MG63 (cell line): ENCODE results near the gene MAP4K3. TPM values are rescaled to one million over a fixed set of nuclear protein-coding genes. Genes with fewer than 3 reads are reported as not detected.
"Not testable (repeated sequence)": the region's sequence is repeated elsewhere in the genome, so short reads cannot be mapped to it uniquely, and the experiment has no call there.

Experiments used
- DNase-seq: peaks from one replicate; pipeline ENCODE4 v3.0.0-alpha.2; 2020
- H3K27me3 ChIP-seq: fragments of 250-450 bp; sonication (Bioruptor Pico); 2 replicates; pipeline ENCODE4 v1.5.1; 2020; ENCODE audit warnings: mild to moderate bottlenecking, moderate library complexity
- H3K36me3 ChIP-seq: fragments of 250-450 bp; sonication (Bioruptor Pico); 2 replicates; pipeline ENCODE4 v1.5.1; 2020; ENCODE audit warnings: mild to moderate bottlenecking, moderate library complexity
- H3K4me3 ChIP-seq: fragments of 250-450 bp; sonication (Bioruptor Pico); 2 replicates; pipeline ENCODE4 v1.5.1; 2020; ENCODE audit warnings: mild to moderate bottlenecking, moderate library complexity
- H3K9me3 ChIP-seq: fragments of 250-450 bp; sonication (Bioruptor Pico); 2 replicates; pipeline ENCODE4 v1.5.1; 2020; ENCODE audit warnings: mild to moderate bottlenecking, moderate library complexity
- total RNA-seq: library from RNA; depleted of rRNA; stranded (reverse); fragments of >200 nt; shearing (Covaris generic); gene quantifications from 2 replicates; pipeline ENCODE4 v1.2.3, GENCODE V29; 2014; ENCODE audit warnings: low replicate concordance

The MAP4K3 gene
- total RNA-seq, 1 experiment from 2014 or later, result 8.7 TPM

- H3K36me3 ChIP-seq, result peaks cover 40% of the 10 kb centered on the region
- DNase-seq, result no peak
- no peak overlapping the region for H3K4me3 ChIP-seq
- no peaks in the 10 kb centered on the region for H3K27me3 ChIP-seq
- no peaks in the 10 kb centered on the region; the same call in 1 of the 2 replicates for H3K9me3 ChIP-seq
Measured at GRCh38 chr2:39256040-39256439, 181.0 kb downstream of the MAP4K3 start.

GRCh38 chr2:39252888-39253518 lies 184.1 kb downstream of the MAP4K3 start:
- Histone ChIP-seq H3K36me3 (peaks cover 29% of the 10 kb centered on the region), H3K4me3 (no peak overlapping the region), H3K27me3 (no peaks in the 10 kb centered on the region), H3K9me3 (no peaks in the 10 kb centered on the region; the same call in 1 of the 2 replicates)
- no peak for DNase-seq

GRCh38 chr2:39247512-39248043 lies 189.5 kb downstream of the MAP4K3 start:
- H3K27me3 ChIP-seq, result no peaks in the 10 kb centered on the region
- no peak overlapping the region for H3K4me3 ChIP-seq
- peaks cover 7% of the 10 kb centered on the region for H3K36me3 ChIP-seq
- no peaks in the 10 kb centered on the region for H3K9me3 ChIP-seq
- no peak for DNase-seq

GRCh38 chr2:39246382-39246980 lies 190.6 kb downstream of the MAP4K3 start:
- no peaks in the 10 kb centered on the region for H3K27me3 ChIP-seq
- peaks cover 3% of the 10 kb centered on the region for H3K36me3 ChIP-seq
- DNase-seq, result no peak

DNA sequence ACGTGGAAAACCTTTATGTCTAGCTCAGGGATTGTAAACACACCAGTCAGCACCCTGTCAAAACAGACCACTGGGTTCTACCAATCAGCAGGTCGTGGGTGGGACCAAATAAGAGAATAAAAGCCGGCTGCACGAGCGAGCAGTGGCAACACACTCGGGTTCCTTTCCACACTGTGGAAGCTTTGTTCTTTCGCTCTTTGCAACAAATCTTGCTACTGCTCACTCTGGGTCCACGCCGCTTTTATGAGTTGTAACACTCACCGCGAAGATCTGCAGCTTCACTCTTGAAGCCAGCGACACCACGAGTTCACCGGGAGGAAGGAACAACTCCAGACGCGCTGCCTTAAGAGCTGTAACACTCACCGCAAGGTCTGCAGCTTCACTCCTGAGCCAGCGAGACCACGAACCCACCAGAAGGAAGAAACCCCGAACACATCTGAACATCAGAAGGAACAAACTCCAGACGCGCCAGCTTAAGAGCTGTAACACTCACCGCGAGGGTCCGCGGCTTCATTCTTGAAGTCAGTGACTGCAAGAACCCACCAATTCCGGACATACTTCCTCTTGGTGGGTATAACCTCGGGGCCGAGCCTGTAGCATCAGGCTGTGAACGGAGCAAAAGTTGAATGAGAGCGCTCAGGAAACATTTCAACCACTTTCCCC lies 192.0 kb downstream of the MAP4K3 start:
- not testable (repeated sequence) for H3K9me3 ChIP-seq, H3K4me3 ChIP-seq, H3K27me3 ChIP-seq, DNase-seq, H3K36me3 ChIP-seq

More at GRCh38 chr2:39246382-39246980, 190.6 kb downstream of the MAP4K3 start:
- Histone ChIP-seq H3K4me3 (no peak overlapping the region), H3K9me3 (no peaks in the 10 kb centered on the region)

- not testable (repeated sequence) for H3K36me3 ChIP-seq, H3K27me3 ChIP-seq, DNase-seq, H3K9me3 ChIP-seq
- peak overlapping the region; percentile 47 for H3K4me3 ChIP-seq
Measured at GRCh38 chr2:39244241-39244862, 192.7 kb downstream of the MAP4K3 start.

DNA sequence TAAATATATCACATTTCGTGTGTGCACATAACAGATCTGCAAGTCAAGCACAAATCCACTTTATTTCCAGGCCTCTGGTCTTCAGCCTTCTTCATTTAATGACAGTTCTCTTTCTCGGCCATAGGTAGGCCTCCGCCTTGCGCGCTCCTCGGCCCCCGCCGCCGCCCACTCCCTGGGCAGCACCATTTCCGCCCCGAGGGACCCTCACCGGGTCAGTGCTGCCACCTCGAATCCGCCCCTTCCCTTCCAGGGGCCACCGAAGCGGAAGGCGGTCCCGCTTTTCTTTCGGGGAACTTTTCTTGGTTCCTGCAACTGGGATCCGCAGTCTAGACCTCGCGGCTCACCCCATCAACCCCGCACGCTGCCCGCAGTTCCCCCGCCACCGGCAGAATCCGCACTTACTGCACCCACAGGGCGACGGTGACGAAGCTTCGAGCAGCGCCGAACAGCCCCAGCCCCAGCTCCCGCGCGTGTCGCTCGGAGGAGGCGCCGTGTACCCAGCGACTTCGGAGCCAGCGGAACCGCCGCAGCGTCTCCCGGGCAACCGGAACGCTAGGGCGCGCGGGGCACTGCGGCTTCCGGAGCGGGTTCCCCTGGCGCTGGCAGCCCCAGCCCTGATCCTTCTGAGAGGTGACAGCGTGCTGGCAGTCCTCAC lies 193.5 kb downstream of the MAP4K3 start, which contains the start of gene CDKL4:
CDKL4 (minus strand) TSS at position 502 of the 655 bp plus-strand sequence.
- Histone ChIP-seq H3K36me3 (no peaks in the 10 kb centered on the region), H3K9me3 (no peaks in the 10 kb centered on the region), H3K27me3 (no peaks in the 10 kb centered on the region), H3K4me3 (peak within 1 kb of the TSS; percentile 47)
- DNase-seq, result peak; percentile 32

- DNase-seq, result no peak
- H3K36me3 ChIP-seq, result no peaks in the 10 kb centered on the region
- H3K9me3 ChIP-seq, result no peaks in the 10 kb centered on the region
- H3K27me3 ChIP-seq, result no peaks in the 10 kb centered on the region
- no peak overlapping the region for H3K4me3 ChIP-seq
Measured at GRCh38 chr2:39241588-39241987, 195.5 kb downstream of the MAP4K3 start.

- Histone ChIP-seq H3K9me3 (no peaks in the 10 kb centered on the region), H3K36me3 (no peaks in the 10 kb centered on the region), H3K27me3 (no peaks in the 10 kb centered on the region), H3K4me3 (no peak overlapping the region)
- no peak for DNase-seq
Measured at GRCh38 chr2:39240758-39241157, 196.3 kb downstream of the MAP4K3 start.

DNA sequence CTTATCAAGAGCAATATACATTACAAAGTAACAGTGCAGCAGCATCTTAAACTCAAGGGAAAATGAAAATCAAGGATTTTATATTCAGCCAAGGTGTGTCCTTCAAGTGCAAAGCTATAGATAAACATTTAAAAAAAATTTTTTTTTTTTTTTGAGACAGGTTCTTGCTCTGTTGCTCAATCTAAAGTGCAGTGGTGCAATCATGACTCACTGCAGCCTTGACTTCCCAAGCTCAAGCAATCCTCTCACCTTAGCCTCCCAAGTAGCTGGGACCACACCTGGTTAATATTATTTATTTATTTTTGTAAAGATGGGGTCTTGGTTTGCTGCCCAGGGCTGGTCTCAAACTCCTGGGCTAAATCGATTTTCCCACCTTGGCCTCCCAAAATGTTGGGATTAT lies 202.3 kb downstream of the MAP4K3 start:
- no peaks in the 10 kb centered on the region for H3K27me3 ChIP-seq
- no peak for DNase-seq
- H3K9me3 ChIP-seq, result no peaks in the 10 kb centered on the region
- H3K4me3 ChIP-seq, result no peak overlapping the region
- no peaks in the 10 kb centered on the region for H3K36me3 ChIP-seq

GRCh38 chr2:39232141-39232540 lies 204.9 kb downstream of the MAP4K3 start:
- Histone ChIP-seq H3K4me3 (no peak overlapping the region), H3K9me3 (no peaks in the 10 kb centered on the region), H3K27me3 (no peaks in the 10 kb centered on the region), H3K36me3 (no peaks in the 10 kb centered on the region)
- no peak for DNase-seq

GRCh38 chr2:39228413-39229209 lies 208.5 kb downstream of the MAP4K3 start:
- DNase-seq, result no peak
- H3K9me3 ChIP-seq, result no peaks in the 10 kb centered on the region
- no peak overlapping the region for H3K4me3 ChIP-seq
- no peaks in the 10 kb centered on the region for H3K27me3 ChIP-seq
- no peaks in the 10 kb centered on the region for H3K36me3 ChIP-seq

DNA sequence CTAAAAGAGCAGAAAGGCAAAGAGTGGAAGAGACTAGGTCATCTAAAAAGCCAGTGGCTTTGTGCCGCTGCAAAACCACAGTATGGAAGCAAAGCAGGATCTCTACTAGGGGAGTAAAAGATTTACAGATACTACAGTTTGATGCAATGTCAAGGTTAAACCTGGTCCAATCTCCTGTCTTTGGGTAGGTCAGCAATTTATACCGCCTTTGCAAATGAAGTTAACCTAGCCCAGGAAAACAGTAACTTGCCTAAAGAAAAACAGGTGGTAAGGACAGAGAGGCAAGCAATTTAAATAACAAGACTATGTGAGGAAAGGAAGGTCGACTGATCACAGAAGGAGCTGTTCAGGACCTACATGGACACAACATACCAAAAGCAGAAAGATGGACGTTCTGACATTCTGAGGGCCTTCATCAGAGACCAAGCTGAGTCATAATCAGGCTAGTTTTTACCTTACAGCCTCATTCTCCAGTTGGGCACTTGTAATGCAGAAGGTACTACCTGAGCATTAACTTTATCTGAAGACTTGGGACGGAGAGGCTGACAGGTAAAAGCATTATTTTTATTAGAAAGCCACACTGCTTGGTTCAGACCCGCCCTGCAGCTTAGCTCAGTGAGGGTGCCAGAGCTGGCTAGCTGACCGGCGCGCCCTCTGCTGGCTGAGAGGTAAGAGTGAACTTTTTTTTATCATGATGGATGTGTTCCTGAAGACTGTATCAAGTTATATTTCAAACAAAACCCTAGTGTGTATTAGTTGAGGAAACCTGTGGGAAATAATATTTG lies 209.3 kb downstream of the MAP4K3 start:
- no peaks in the 10 kb centered on the region for H3K9me3 ChIP-seq
- DNase-seq, result peak; percentile 58
- no peaks in the 10 kb centered on the region for H3K36me3 ChIP-seq
- H3K4me3 ChIP-seq, result no peak overlapping the region
- no peaks in the 10 kb centered on the region for H3K27me3 ChIP-seq

DNA sequence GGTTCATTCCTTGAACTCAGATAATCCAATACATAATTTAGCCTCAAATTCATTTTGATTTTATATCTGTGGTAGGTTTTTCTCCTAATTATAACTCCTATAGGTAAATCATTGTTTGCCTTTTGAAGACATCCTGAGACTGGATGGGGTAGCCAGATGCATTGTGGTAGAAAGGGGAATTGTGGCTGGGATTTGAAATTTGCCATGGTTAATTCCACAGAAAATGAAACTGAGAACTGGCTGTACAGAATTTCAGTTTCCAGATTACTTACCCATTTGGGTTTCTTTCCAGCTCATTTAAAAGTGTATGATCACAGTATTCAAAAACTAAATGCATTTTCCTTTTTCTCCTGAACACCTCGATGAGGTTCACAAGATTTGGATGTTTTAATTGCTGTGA lies 211.5 kb downstream of the MAP4K3 start:
- no peak for DNase-seq
- H3K4me3 ChIP-seq, result no peak overlapping the region
- H3K9me3 ChIP-seq, result no peaks in the 10 kb centered on the region
- no peaks in the 10 kb centered on the region for H3K36me3 ChIP-seq
- H3K27me3 ChIP-seq, result no peaks in the 10 kb centered on the region

DNA sequence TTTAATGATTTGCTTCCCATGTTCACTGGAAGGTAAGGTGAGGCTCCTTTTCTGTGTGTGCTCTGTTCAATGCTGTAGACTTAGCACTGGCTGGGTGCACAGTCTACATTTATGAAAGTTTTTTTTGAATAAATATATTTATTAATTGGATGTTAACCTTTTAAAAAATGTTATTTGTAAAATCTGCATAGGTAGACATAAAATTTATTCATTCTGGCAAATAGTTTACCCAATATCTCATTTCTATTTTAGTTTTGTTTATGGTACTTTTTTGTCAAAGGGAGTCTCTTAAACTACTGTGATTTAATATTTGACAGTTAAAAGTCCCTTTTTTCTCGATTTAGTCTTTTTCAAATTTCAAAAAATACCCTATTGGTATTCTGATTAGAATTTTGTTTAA lies 213.2 kb downstream of the MAP4K3 start:
- DNase-seq, result no peak
- no peaks in the 10 kb centered on the region for H3K36me3 ChIP-seq
- H3K4me3 ChIP-seq, result no peak overlapping the region
- H3K9me3 ChIP-seq, result no peaks in the 10 kb centered on the region
- H3K27me3 ChIP-seq, result no peaks in the 10 kb centered on the region
